ENCODE results near the gene FAM200B. TPM values are rescaled to one million over a fixed set of nuclear protein-coding genes. Genes with fewer than 3 reads are reported as not detected.

FAM200B gene
- total RNA-seq, 1 donor from 2014 or later = 58.3 TPM

DNA sequence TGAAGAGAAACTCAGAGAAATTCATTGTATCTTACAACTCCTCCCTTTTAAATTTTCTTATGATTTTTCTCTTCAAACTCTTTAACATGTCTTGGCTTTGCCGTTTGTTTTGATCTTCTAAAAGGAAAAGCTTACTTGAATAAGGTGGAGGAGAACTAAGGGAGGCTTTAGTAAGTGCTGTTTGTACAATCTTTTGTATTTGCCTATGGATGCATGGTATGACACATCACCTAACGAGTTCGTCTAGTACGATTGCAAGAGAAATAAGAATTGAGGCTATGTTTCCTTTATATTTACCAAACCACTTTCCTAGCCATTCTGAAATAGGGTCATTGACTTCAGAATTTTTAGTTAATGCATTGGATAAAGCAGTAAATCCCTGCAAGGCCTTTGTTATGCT lies 12.8 kb downstream of the FAM200B start:
- Mint-ChIP-seq H3K36me3 (peaks cover 7% of the 10 kb centered on the region), H3K27me3 (ENCODE audit: insufficient read depth, low read depth) (no peaks in the 10 kb centered on the region), H3K4me3 (no peak overlapping the region), H3K4me1 (peaks cover 19% of the 10 kb centered on the region), H3K9me3 (peaks cover 6% of the 10 kb centered on the region), H3K27ac (no peak overlapping the region)
- Histone ChIP-seq H3K27me3 (no peaks in the 10 kb centered on the region), H3K27ac (peak overlapping the region; percentile 48), H3K4me2 (peak overlapping the region; percentile 65), H3K4me1 (peaks cover 67% of the 10 kb centered on the region), H3K9ac (no peak overlapping the region), H2AFZ (replicated peaks) (no peak overlapping the region), H3F3A (ENCODE audit: low read depth) (peaks cover 39% of the 10 kb centered on the region), H3K79me2 (ENCODE audit: low read depth) (no peaks in the 10 kb centered on the region), H3K36me3 (no peaks in the 10 kb centered on the region), H3K9me3 (ENCODE audit: low read depth) (no peaks in the 10 kb centered on the region), H4K20me1 (ENCODE audit: low read depth) (no peaks in the 10 kb centered on the region), H3K4me3 (no peak overlapping the region)
- TF ChIP-seq, protein P1, sequence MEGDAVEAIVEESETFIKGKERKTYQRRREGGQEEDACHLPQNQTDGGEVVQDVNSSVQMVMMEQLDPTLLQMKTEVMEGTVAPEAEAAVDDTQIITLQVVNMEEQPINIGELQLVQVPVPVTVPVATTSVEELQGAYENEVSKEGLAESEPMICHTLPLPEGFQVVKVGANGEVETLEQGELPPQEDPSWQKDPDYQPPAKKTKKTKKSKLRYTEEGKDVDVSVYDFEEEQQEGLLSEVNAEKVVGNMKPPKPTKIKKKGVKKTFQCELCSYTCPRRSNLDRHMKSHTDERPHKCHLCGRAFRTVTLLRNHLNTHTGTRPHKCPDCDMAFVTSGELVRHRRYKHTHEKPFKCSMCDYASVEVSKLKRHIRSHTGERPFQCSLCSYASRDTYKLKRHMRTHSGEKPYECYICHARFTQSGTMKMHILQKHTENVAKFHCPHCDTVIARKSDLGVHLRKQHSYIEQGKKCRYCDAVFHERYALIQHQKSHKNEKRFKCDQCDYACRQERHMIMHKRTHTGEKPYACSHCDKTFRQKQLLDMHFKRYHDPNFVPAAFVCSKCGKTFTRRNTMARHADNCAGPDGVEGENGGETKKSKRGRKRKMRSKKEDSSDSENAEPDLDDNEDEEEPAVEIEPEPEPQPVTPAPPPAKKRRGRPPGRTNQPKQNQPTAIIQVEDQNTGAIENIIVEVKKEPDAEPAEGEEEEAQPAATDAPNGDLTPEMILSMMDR (IDR thresholded peaks at IDR 0.05) = no peak
- TF ChIP-seq EZH2 (IDR thresholded peaks at IDR 0.05) = no peak
- no peak for TF ChIP-seq EZH2phosphoT487 (IDR thresholded peaks at IDR 0.05)
- DNase-seq (ENCODE audit: low spot score) = no peak

DNA sequence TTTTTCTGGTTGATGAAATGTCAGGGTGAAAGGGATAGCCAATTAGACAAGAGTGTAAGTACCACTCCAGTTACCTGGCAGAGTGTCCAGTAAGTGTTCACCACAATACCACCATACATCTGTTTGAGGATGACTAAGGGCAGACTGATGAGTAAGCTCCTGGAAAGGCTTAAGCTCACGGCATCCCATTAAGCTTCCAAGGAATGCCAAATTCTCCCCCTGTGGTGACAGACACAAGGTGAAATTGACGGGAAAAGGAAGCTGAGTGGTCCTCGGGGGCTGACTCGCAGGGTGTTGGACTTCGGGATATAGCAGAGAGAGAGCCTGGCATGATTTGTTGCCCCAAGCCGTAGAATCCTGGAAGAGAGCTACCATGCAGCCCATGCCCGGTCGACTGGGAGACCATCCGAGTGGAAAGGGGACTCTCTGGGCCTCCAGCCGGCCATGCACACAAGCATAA lies 13.6 kb downstream of the FAM200B start:
- Histone ChIP-seq H3K27me3 (no peaks in the 10 kb centered on the region), H4K20me1 (ENCODE audit: low read depth) (no peaks in the 10 kb centered on the region), H3F3A (ENCODE audit: low read depth) (peaks cover 39% of the 10 kb centered on the region), H3K9me3 (ENCODE audit: low read depth) (no peaks in the 10 kb centered on the region), H3K9ac (no peak overlapping the region), H3K79me2 (ENCODE audit: low read depth) (no peaks in the 10 kb centered on the region), H3K4me3 (no peak overlapping the region), H3K4me1 (peaks cover 58% of the 10 kb centered on the region), H3K36me3 (no peaks in the 10 kb centered on the region), H3K4me2 (peak overlapping the region; percentile 65), H3K27ac (no peak overlapping the region), H2AFZ (replicated peaks) (no peak overlapping the region)
- Mint-ChIP-seq H3K27ac (no peak overlapping the region), H3K27me3 (ENCODE audit: insufficient read depth, low read depth) (no peaks in the 10 kb centered on the region), H3K4me1 (peaks cover 14% of the 10 kb centered on the region), H3K36me3 (peaks cover 7% of the 10 kb centered on the region), H3K9me3 (peaks cover 11% of the 10 kb centered on the region), H3K4me3 (no peak overlapping the region)
- DNase-seq (ENCODE audit: low spot score) = peak; percentile 86
- TF ChIP-seq, protein P1 (IDR thresholded peaks at IDR 0.05) = no peak
- TF ChIP-seq EZH2 (IDR thresholded peaks at IDR 0.05) (no peak), EZH2phosphoT487 (IDR thresholded peaks at IDR 0.05) (no peak)

DNA sequence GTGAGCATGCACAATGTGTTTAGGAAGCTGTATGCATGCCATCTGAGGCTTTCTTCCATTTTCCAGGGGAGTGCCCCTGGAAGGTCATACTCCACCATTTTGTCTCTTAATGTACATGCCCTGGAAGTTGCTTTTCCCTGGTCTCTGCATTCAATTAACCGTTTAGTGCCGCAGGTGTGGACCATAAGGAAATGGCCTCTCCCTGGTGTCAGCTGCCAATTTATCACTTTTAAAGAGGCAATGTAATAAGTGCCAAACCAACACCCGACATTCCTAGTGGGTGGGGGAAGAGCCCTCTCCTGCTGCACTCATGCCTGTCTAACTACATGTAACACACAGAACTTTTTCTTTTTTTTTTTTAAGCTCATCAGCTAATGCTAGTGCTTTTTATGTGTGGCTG lies 14.1 kb downstream of the FAM200B start:
- no peak overlapping the region for H3K4me3 ChIP-seq
- H3K27me3 ChIP-seq = no peaks in the 10 kb centered on the region
- H4K20me1 ChIP-seq (ENCODE audit: low read depth) = no peaks in the 10 kb centered on the region
- H3K9me3 ChIP-seq (ENCODE audit: low read depth) = no peaks in the 10 kb centered on the region
- H3K36me3 Mint-ChIP-seq = peaks cover 7% of the 10 kb centered on the region
- H3K4me1 Mint-ChIP-seq = peaks cover 9% of the 10 kb centered on the region
- H3K36me3 ChIP-seq = no peaks in the 10 kb centered on the region
- H3K4me1 ChIP-seq = peaks cover 54% of the 10 kb centered on the region
- H3K4me3 Mint-ChIP-seq = no peak overlapping the region
- H3K27me3 Mint-ChIP-seq (ENCODE audit: insufficient read depth, low read depth) = no peaks in the 10 kb centered on the region
- TF ChIP-seq, protein P1 (IDR thresholded peaks at IDR 0.05) = no peak
- TF ChIP-seq EZH2phosphoT487 (IDR thresholded peaks at IDR 0.05) (no peak), EZH2 (IDR thresholded peaks at IDR 0.05) (no peak)
- no peak overlapping the region for H3K27ac Mint-ChIP-seq
- no peaks in the 10 kb centered on the region for H3K79me2 ChIP-seq (ENCODE audit: low read depth)
- DNase-seq (ENCODE audit: low spot score) = no peak
- peaks cover 36% of the 10 kb centered on the region for H3F3A ChIP-seq (ENCODE audit: low read depth)
- no peak overlapping the region for H2AFZ ChIP-seq (replicated peaks)
- no peak overlapping the region for H3K9ac ChIP-seq
- H3K27ac ChIP-seq = no peak overlapping the region
- H3K4me2 ChIP-seq = peak overlapping the region; percentile 65
- peaks cover 11% of the 10 kb centered on the region for H3K9me3 Mint-ChIP-seq

Measured in neural progenitor cell (in vitro differentiated cells).